Measurements from ENCODE around the gene PARN. TPM values are rescaled to one million over a fixed set of nuclear protein-coding genes. Genes with fewer than 3 reads are reported as not detected.

The PARN gene
- polyA plus RNA-seq, 1 donor from 2014 or later, result 22.3 TPM

DNA sequence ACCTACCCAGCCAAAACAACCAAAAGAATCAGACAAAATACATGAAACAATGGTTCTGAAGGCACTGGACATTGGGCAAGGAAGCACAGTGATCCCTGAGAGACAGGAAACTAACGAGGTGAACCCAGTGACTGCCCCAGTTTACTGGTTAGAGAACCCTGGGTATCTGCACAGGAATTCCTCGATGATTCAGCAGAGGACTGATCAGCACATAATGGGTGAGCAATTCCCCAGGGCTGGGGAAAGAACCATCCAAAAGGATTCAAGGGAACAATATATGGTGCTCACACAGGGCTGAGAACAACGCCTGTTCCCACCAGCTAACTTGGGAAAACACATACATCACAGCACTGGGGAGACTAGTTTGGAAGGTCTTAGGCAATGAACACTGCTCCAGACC, 167.2 kb downstream of the PARN start:
- no peak for TF ChIP-seq SMC3 (conservative IDR thresholded peaks at IDR 0.05; ENCODE audit: poor library complexity)
- no peak for TF ChIP-seq POLR2AphosphoS5 (IDR thresholded peaks at IDR 0.05)
- TF ChIP-seq, protein P1, sequence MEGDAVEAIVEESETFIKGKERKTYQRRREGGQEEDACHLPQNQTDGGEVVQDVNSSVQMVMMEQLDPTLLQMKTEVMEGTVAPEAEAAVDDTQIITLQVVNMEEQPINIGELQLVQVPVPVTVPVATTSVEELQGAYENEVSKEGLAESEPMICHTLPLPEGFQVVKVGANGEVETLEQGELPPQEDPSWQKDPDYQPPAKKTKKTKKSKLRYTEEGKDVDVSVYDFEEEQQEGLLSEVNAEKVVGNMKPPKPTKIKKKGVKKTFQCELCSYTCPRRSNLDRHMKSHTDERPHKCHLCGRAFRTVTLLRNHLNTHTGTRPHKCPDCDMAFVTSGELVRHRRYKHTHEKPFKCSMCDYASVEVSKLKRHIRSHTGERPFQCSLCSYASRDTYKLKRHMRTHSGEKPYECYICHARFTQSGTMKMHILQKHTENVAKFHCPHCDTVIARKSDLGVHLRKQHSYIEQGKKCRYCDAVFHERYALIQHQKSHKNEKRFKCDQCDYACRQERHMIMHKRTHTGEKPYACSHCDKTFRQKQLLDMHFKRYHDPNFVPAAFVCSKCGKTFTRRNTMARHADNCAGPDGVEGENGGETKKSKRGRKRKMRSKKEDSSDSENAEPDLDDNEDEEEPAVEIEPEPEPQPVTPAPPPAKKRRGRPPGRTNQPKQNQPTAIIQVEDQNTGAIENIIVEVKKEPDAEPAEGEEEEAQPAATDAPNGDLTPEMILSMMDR (IDR thresholded peaks at IDR 0.05; ENCODE audit: poor library complexity, severe bottlenecking), result no peak
- TF ChIP-seq MXI1 (conservative IDR thresholded peaks at IDR 0.05; ENCODE audit: poor library complexity, severe bottlenecking), result no peak
- TF ChIP-seq RAD21 (conservative IDR thresholded peaks at IDR 0.05), result no peak
- TF ChIP-seq TAF1 (IDR thresholded peaks at IDR 0.05; ENCODE audit: low read depth), result no peak
- TF ChIP-seq, protein P2, sequence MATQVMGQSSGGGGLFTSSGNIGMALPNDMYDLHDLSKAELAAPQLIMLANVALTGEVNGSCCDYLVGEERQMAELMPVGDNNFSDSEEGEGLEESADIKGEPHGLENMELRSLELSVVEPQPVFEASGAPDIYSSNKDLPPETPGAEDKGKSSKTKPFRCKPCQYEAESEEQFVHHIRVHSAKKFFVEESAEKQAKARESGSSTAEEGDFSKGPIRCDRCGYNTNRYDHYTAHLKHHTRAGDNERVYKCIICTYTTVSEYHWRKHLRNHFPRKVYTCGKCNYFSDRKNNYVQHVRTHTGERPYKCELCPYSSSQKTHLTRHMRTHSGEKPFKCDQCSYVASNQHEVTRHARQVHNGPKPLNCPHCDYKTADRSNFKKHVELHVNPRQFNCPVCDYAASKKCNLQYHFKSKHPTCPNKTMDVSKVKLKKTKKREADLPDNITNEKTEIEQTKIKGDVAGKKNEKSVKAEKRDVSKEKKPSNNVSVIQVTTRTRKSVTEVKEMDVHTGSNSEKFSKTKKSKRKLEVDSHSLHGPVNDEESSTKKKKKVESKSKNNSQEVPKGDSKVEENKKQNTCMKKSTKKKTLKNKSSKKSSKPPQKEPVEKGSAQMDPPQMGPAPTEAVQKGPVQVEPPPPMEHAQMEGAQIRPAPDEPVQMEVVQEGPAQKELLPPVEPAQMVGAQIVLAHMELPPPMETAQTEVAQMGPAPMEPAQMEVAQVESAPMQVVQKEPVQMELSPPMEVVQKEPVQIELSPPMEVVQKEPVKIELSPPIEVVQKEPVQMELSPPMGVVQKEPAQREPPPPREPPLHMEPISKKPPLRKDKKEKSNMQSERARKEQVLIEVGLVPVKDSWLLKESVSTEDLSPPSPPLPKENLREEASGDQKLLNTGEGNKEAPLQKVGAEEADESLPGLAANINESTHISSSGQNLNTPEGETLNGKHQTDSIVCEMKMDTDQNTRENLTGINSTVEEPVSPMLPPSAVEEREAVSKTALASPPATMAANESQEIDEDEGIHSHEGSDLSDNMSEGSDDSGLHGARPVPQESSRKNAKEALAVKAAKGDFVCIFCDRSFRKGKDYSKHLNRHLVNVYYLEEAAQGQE (IDR thresholded peaks at IDR 0.05; ENCODE audit: borderline replicate concordance), result no peak
- Histone ChIP-seq H3K9me2 (ENCODE audit: insufficient read depth, low read length) (no peaks in the 10 kb centered on the region), H2AFZ (ENCODE audit: low read depth, low read length) (no peak overlapping the region), H3K27me3 (ENCODE audit: insufficient read depth, low read depth, low read length) (no peaks in the 10 kb centered on the region), H3K4me3 (ENCODE audit: low read length) (no peak overlapping the region), H3K9ac (ENCODE audit: low read length) (no peak overlapping the region), H3F3A (ENCODE audit: insufficient read depth, low read length, poor library complexity, severe bottlenecking) (no peaks in the 10 kb centered on the region), H3K9me3 (ENCODE audit: low read length) (peaks cover 5% of the 10 kb centered on the region), H3K36me3 (ENCODE audit: insufficient read depth, low read length) (no peaks in the 10 kb centered on the region), H3K79me2 (replicated peaks; ENCODE audit: insufficient read depth, low read length) (no peaks in the 10 kb centered on the region), H3K27ac (ENCODE audit: low read length) (no peak overlapping the region), H3K4me2 (ENCODE audit: low read length) (no peak overlapping the region), H4K20me1 (ENCODE audit: insufficient read depth) (no peaks in the 10 kb centered on the region)

DNA sequence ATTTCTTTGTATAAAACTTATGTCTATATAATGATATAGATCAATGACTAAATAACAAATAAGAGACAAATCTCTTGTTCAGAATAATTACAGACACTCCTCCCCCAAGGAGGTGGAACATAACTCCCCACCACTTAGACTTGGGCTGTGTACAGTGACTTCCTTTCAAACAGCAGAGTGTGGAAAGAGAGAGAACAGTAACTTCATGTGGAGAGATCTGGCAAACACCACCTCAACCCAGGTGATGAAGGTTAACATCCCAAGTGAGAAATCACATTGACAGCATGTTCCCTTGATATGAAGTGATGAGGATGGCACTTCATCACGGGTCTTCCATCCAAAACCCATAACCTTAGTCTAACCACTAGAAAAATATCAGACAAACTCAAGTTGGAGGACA, 169.3 kb downstream of the PARN start:
- no peak overlapping the region for H3K9ac ChIP-seq (ENCODE audit: low read length)
- no peak overlapping the region for H3K4me2 ChIP-seq (ENCODE audit: low read length)
- H3K9me2 ChIP-seq (ENCODE audit: insufficient read depth, low read length), result no peaks in the 10 kb centered on the region
- H2AFZ ChIP-seq (ENCODE audit: low read depth, low read length), result no peak overlapping the region
- H3K27me3 ChIP-seq (ENCODE audit: insufficient read depth, low read depth, low read length), result no peaks in the 10 kb centered on the region
- H3K9me3 ChIP-seq (ENCODE audit: low read length), result peaks cover 5% of the 10 kb centered on the region
- H3K27ac ChIP-seq (ENCODE audit: low read length), result no peak overlapping the region
- H3F3A ChIP-seq (ENCODE audit: insufficient read depth, low read length, poor library complexity, severe bottlenecking), result no peaks in the 10 kb centered on the region
- H4K20me1 ChIP-seq (ENCODE audit: insufficient read depth), result no peaks in the 10 kb centered on the region
- no peak for TF ChIP-seq TAF1 (IDR thresholded peaks at IDR 0.05; ENCODE audit: low read depth)
- no peak for TF ChIP-seq SMC3 (conservative IDR thresholded peaks at IDR 0.05; ENCODE audit: poor library complexity)
- TF ChIP-seq, protein P1 (IDR thresholded peaks at IDR 0.05; ENCODE audit: poor library complexity, severe bottlenecking), result no peak
- no peak for TF ChIP-seq EZH2 (IDR thresholded peaks at IDR 0.05; ENCODE audit: borderline replicate concordance, insufficient read depth, low read length, poor library complexity, severe bottlenecking)
- no peak for TF ChIP-seq MXI1 (conservative IDR thresholded peaks at IDR 0.05; ENCODE audit: poor library complexity, severe bottlenecking)
- no peak for TF ChIP-seq RAD21 (conservative IDR thresholded peaks at IDR 0.05)
- TF ChIP-seq, protein P2 (IDR thresholded peaks at IDR 0.05; ENCODE audit: borderline replicate concordance), result no peak
- TF ChIP-seq EP300 (conservative IDR thresholded peaks at IDR 0.05; ENCODE audit: poor library complexity, severe bottlenecking), result no peak
- TF ChIP-seq POLR2AphosphoS5 (IDR thresholded peaks at IDR 0.05), result no peak
- no peak overlapping the region for H3K4me3 ChIP-seq (ENCODE audit: low read length)
- H3K79me2 ChIP-seq (replicated peaks; ENCODE audit: insufficient read depth, low read length), result no peaks in the 10 kb centered on the region
- no peaks in the 10 kb centered on the region for H3K36me3 ChIP-seq (ENCODE audit: insufficient read depth, low read length)

Data from neural cell (in vitro differentiated cells).